Memory B cell (primary cell): ENCODE results near the gene SRGAP1.

Source experiments
- ATAC-seq: fragments of 150-1000 bp; cut with Tn5 transposase; 2 replicates; pipeline ENCODE4 v1.10.0; 2021; ENCODE audit warnings: low read depth, mild to moderate bottlenecking, moderate library complexity
- DNase-seq, 2 donors: peaks; one replicate each; pipeline ENCODE4 v3.0.0; 2022; ENCODE audit warnings: low spot score in 2 of 2
- H3K27ac Mint-ChIP-seq: one replicate; pipeline ENCODE4 v1.8.0; 2022; ENCODE audit warnings: mild to moderate bottlenecking, moderate library complexity, mixed read lengths
- H3K27me3 Mint-ChIP-seq: one replicate; pipeline ENCODE4 v1.8.0; 2022; ENCODE audit warnings: mixed read lengths
- H3K36me3 Mint-ChIP-seq: one replicate; pipeline ENCODE4 v1.8.0; 2022; ENCODE audit warnings: mild to moderate bottlenecking, mixed read lengths
- H3K4me1 Mint-ChIP-seq: one replicate; pipeline ENCODE4 v1.8.0; 2022; ENCODE audit warnings: mixed read lengths
- H3K4me3 Mint-ChIP-seq: one replicate; pipeline ENCODE4 v1.8.0; 2022; ENCODE audit warnings: mild to moderate bottlenecking, moderate library complexity, mixed read lengths
- H3K9me3 Mint-ChIP-seq: one replicate; pipeline ENCODE4 v1.8.0; 2022; ENCODE audit warnings: mixed read lengths

Gene SRGAP1

GRCh38 chr12:63978519-63978918, 134.0 kb downstream of the SRGAP1 start:
- Mint-ChIP-seq H3K9me3 (no peaks in the 10 kb centered on the region), H3K27me3 (peaks cover 2% of the 10 kb centered on the region), H3K27ac (no peak overlapping the region), H3K4me1 (no peaks in the 10 kb centered on the region), H3K4me3 (no peak overlapping the region), H3K36me3 (no peaks in the 10 kb centered on the region)
- ATAC-seq (no peak), DNase-seq (no peak)

GRCh38 chr12:63980211-63980610, 135.7 kb downstream of the SRGAP1 start:
- peaks cover 2% of the 10 kb centered on the region for H3K27me3 Mint-ChIP-seq
- ATAC-seq (no peak), DNase-seq (no peak)
- no peaks in the 10 kb centered on the region for H3K4me1 Mint-ChIP-seq
- no peaks in the 10 kb centered on the region for H3K9me3 Mint-ChIP-seq
- H3K36me3 Mint-ChIP-seq = no peaks in the 10 kb centered on the region
- H3K4me3 Mint-ChIP-seq = no peak overlapping the region
- no peak overlapping the region for H3K27ac Mint-ChIP-seq

DNA sequence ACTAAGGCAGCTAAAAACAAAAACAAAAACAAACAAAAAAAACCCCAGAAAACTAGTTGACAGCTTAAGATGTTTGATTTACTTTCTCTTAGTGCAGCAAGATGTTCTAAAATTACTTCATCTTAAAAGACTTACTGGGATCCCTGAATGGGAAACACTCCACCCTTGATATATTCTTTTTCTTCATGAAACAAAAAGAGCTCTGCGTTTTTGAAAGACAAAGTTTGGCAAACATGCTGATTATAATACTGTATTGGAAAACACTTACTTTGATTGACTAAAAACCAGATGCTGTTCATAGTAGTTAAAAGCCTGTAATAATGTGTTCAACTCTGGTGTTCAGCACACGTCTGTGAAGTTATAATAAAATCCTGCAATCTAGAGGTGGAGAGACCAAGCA, 136.8 kb downstream of the SRGAP1 start:
- DNase-seq = no peak
- ATAC-seq = no peak
- H3K27me3 Mint-ChIP-seq = peaks cover 2% of the 10 kb centered on the region
- no peaks in the 10 kb centered on the region for H3K36me3 Mint-ChIP-seq
- H3K27ac Mint-ChIP-seq = no peak overlapping the region
- H3K9me3 Mint-ChIP-seq = no peaks in the 10 kb centered on the region
- no peaks in the 10 kb centered on the region for H3K4me1 Mint-ChIP-seq
- H3K4me3 Mint-ChIP-seq = no peak overlapping the region

DNA sequence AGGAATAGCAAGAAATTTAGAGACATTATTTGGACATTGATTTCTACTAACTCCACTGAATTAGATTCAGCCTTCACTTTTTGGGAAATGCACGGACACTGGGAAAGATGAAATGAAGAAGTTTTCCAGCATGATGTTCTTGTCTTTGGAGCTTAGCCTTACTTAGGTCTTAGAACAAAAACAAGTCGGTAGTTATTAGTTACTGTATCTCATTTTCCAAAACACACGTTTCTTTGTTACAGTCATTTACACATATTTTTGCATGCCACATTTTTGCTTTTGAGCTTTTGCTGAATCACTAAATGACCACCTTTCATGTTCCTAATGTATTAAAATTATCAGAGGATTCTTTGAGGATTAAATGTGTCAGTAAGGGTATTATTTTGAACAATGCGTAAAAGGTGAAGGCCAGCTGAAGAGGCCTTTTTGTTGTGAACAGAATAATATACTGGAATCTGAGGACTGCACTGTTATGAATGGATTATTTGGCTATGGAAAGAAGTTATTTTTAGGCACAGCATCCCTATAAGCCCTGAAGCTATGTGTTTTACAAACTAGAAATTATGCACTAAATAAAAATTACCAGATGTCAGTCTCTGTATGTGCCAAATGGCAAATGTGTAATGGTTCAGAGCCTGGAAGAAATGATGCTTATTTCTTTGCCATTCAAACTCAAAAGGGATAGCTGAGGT, 138.2 kb downstream of the SRGAP1 start:
- H3K27ac Mint-ChIP-seq = no peak overlapping the region
- no peaks in the 10 kb centered on the region for H3K36me3 Mint-ChIP-seq
- ATAC-seq (no peak), DNase-seq (no peak)
- H3K27me3 Mint-ChIP-seq = peaks cover 2% of the 10 kb centered on the region
- no peaks in the 10 kb centered on the region for H3K9me3 Mint-ChIP-seq
- no peaks in the 10 kb centered on the region for H3K4me1 Mint-ChIP-seq
- no peak overlapping the region for H3K4me3 Mint-ChIP-seq

DNA sequence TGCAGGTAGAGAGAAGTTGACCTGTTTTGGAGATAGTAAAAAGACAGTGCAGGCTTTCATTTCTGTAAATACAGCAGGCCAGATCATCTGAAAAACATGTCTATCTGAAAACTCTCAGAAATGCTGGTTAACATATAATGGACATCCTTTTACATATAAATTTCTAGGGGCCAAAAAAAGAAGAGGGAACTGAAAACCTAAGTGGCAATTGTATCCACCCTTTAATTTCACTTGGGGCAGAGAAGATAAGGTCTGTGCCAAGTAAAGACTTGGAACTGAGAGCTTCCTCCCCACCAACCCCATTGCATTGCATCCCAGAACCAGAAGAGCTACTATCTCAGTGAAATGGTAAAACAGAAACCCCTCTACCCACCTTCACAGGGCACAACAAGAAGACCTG, 141.0 kb downstream of the SRGAP1 start:
- ATAC-seq (no peak), DNase-seq (no peak)
- Mint-ChIP-seq H3K27me3 (no peaks in the 10 kb centered on the region), H3K9me3 (no peaks in the 10 kb centered on the region), H3K4me3 (no peak overlapping the region), H3K4me1 (no peaks in the 10 kb centered on the region), H3K27ac (no peak overlapping the region), H3K36me3 (no peaks in the 10 kb centered on the region)

DNA sequence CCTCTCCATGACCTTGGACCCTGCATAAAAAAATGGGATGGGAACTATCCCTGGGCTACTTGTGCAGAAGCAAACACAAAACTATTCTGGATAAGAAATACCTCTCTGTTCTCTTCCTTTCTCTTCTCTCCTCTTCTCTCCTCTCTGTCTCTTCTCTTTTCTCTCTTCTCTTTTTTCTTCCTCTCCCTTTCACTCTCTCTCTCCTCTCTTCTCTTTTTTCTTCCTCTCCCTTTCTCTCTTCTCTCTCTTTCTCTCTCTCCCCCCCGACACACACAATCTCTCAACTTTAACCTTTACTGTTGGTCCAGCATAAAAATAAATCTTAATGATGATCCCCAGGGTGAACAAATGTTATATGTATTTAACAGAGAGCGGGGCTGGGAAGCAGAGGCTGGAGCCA, 141.4 kb downstream of the SRGAP1 start:
- Mint-ChIP-seq H3K4me3 (no peak overlapping the region), H3K9me3 (no peaks in the 10 kb centered on the region), H3K36me3 (no peaks in the 10 kb centered on the region), H3K4me1 (no peaks in the 10 kb centered on the region), H3K27ac (no peak overlapping the region), H3K27me3 (no peaks in the 10 kb centered on the region)
- DNase-seq (no peak), ATAC-seq (no peak)

- no peaks in the 10 kb centered on the region for H3K4me1 Mint-ChIP-seq
- no peak for DNase-seq
- no peak overlapping the region for H3K27ac Mint-ChIP-seq
- no peaks in the 10 kb centered on the region for H3K9me3 Mint-ChIP-seq
- ATAC-seq = no peak
- H3K4me3 Mint-ChIP-seq = no peak overlapping the region
- no peaks in the 10 kb centered on the region for H3K36me3 Mint-ChIP-seq
- H3K27me3 Mint-ChIP-seq = peaks cover 3% of the 10 kb centered on the region
These were observed 144.9 kb downstream of the SRGAP1 start for GRCh38 chr12:63989301-63989845.

GRCh38 chr12:63990828-63991547, 146.5 kb downstream of the SRGAP1 start:
- Mint-ChIP-seq H3K4me3 (no peak overlapping the region), H3K36me3 (no peaks in the 10 kb centered on the region), H3K27me3 (peaks cover 3% of the 10 kb centered on the region), H3K27ac (no peak overlapping the region), H3K4me1 (no peaks in the 10 kb centered on the region), H3K9me3 (no peaks in the 10 kb centered on the region)
- DNase-seq (no peak), ATAC-seq (no peak)

- Mint-ChIP-seq H3K27me3 (peaks cover 11% of the 10 kb centered on the region), H3K27ac (no peak overlapping the region), H3K4me3 (no peak overlapping the region), H3K9me3 (no peaks in the 10 kb centered on the region), H3K4me1 (no peaks in the 10 kb centered on the region), H3K36me3 (no peaks in the 10 kb centered on the region)
- ATAC-seq (no peak), DNase-seq (no peak)
These were observed 150.2 kb downstream of the SRGAP1 start for GRCh38 chr12:63994704-63995103.

- H3K36me3 Mint-ChIP-seq = no peaks in the 10 kb centered on the region
- peaks cover 15% of the 10 kb centered on the region for H3K27me3 Mint-ChIP-seq
- ATAC-seq (no peak), DNase-seq (no peak)
- H3K4me3 Mint-ChIP-seq = no peak overlapping the region
- peaks cover 2% of the 10 kb centered on the region for H3K9me3 Mint-ChIP-seq
- no peak overlapping the region for H3K27ac Mint-ChIP-seq
- H3K4me1 Mint-ChIP-seq = no peaks in the 10 kb centered on the region
These were observed 151.0 kb downstream of the SRGAP1 start for GRCh38 chr12:63995512-63995911.

DNA sequence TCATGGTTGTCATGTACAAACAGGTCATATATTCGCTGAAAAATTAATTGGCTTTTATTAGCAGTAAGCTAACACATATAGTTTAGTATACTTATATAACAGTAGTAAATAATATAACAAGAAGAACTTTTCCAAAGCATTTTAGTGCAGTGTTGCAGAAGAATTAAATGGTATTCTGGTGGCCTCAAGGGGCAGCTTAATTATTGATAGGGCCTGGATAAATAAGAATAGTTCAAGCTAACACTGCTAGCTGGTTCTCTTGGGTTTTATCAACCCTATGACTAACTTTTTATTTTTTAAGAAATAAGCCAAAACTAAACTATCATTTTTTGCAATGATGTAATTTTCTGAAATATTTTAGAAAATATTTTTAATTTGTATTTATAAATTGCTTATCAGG, 152.1 kb downstream of the SRGAP1 start:
- no peak overlapping the region for H3K27ac Mint-ChIP-seq
- no peak for ATAC-seq
- H3K4me1 Mint-ChIP-seq = no peaks in the 10 kb centered on the region
- H3K4me3 Mint-ChIP-seq = no peak overlapping the region
- DNase-seq = no peak
- peaks cover 15% of the 10 kb centered on the region for H3K27me3 Mint-ChIP-seq
- no peaks in the 10 kb centered on the region for H3K36me3 Mint-ChIP-seq
- peaks cover 2% of the 10 kb centered on the region for H3K9me3 Mint-ChIP-seq

- H3K4me1 Mint-ChIP-seq = no peaks in the 10 kb centered on the region
- H3K36me3 Mint-ChIP-seq = no peaks in the 10 kb centered on the region
- H3K9me3 Mint-ChIP-seq = peaks cover 2% of the 10 kb centered on the region
- no peak overlapping the region for H3K27ac Mint-ChIP-seq
- DNase-seq (no peak), ATAC-seq (no peak)
- no peak overlapping the region for H3K4me3 Mint-ChIP-seq
- H3K27me3 Mint-ChIP-seq = peaks cover 12% of the 10 kb centered on the region
These were observed 152.7 kb downstream of the SRGAP1 start for GRCh38 chr12:63997198-63997597.

- H3K4me3 Mint-ChIP-seq = no peak overlapping the region
- H3K9me3 Mint-ChIP-seq = peaks cover 6% of the 10 kb centered on the region
- H3K27ac Mint-ChIP-seq = no peak overlapping the region
- DNase-seq (no peak), ATAC-seq (no peak)
- H3K4me1 Mint-ChIP-seq = no peaks in the 10 kb centered on the region
- H3K27me3 Mint-ChIP-seq = peaks cover 12% of the 10 kb centered on the region
- H3K36me3 Mint-ChIP-seq = peaks cover 2% of the 10 kb centered on the region
These were observed 154.1 kb downstream of the SRGAP1 start for GRCh38 chr12:63998584-63998983.

DNA sequence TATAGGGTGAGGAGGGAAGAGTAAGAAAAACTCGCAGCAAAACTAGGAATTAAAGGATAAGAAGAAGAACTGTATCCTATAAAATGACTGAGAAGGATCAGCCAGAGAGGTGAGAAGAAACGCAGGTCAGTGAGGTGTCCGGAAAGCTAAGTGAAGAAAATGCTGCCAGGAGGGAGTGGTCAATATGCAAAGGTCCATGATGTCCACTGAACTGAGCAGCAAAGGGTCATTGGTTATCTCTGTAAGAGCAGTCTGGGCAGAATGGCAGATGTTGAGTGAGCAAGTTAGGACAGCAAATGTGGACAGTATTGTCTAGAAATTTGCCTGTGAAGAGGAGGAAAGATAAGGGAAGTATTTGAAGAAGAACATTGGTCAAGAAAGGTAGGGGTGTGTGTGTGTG, 155.4 kb downstream of the SRGAP1 start:
- ATAC-seq = no peak
- Mint-ChIP-seq H3K4me1 (no peaks in the 10 kb centered on the region), H3K4me3 (no peak overlapping the region), H3K36me3 (peaks cover 2% of the 10 kb centered on the region), H3K27ac (no peak overlapping the region), H3K9me3 (peaks cover 6% of the 10 kb centered on the region), H3K27me3 (peaks cover 12% of the 10 kb centered on the region)
- DNase-seq = no peak

- H3K4me3 Mint-ChIP-seq = no peak overlapping the region
- H3K36me3 Mint-ChIP-seq = peaks cover 2% of the 10 kb centered on the region
- H3K9me3 Mint-ChIP-seq = peaks cover 6% of the 10 kb centered on the region
- no peak overlapping the region for H3K27ac Mint-ChIP-seq
- H3K4me1 Mint-ChIP-seq = no peaks in the 10 kb centered on the region
- peaks cover 12% of the 10 kb centered on the region for H3K27me3 Mint-ChIP-seq
- ATAC-seq (no peak), DNase-seq (no peak)
These were observed 156.9 kb downstream of the SRGAP1 start for GRCh38 chr12:64001439-64001838.
